RKO (cell line): ENCODE data around the gene NDST3.

Experiments used
- DNase-seq: peaks from one replicate; pipeline ENCODE4 v3.0.0-alpha.2; 2016; ENCODE audit warnings: low spot score

Gene NDST3

GRCh38 chr4:118034053-118034785 lies at the start of gene NDST3:
TSS of gene NDST3 (plus strand) at chr4:118034486. CDS start at chr4:118053911, 19,425 bp downstream.
- no peak for DNase-seq

- no peak for DNase-seq
Measured at GRCh38 chr4:117986321-117986720, 48.0 kb upstream of the NDST3 start.

- DNase-seq = no peak
Measured at GRCh38 chr4:117987464-117987863, 46.8 kb upstream of the NDST3 start.

- DNase-seq = no peak
Measured at GRCh38 chr4:117996891-117997290, 37.4 kb upstream of the NDST3 start.

GRCh38 chr4:118004088-118004487 lies 30.2 kb upstream of the NDST3 start:
- no peak for DNase-seq

GRCh38 chr4:118005883-118006282 lies 28.4 kb upstream of the NDST3 start:
- no peak for DNase-seq

GRCh38 chr4:118012142-118012541 lies 22.1 kb upstream of the NDST3 start:
- no peak for DNase-seq

GRCh38 chr4:118014831-118015230 lies 19.5 kb upstream of the NDST3 start:
- DNase-seq = no peak

GRCh38 chr4:118018381-118019145 lies 15.7 kb upstream of the NDST3 start:
- no peak for DNase-seq

- no peak for DNase-seq
Measured at GRCh38 chr4:118026806-118027205, 7.5 kb upstream of the NDST3 start.

- DNase-seq = no peak
Measured at GRCh38 chr4:118029224-118029623, 5.1 kb upstream of the NDST3 start.

GRCh38 chr4:118032691-118033090 lies 1.6 kb upstream of the NDST3 start:
- DNase-seq = no peak

GRCh38 chr4:118033148-118034052 lies 886 bp upstream of the NDST3 start:
- DNase-seq = no peak

- DNase-seq = no peak
Measured at GRCh38 chr4:118035309-118035708, 1.0 kb downstream of the NDST3 start.

- no peak for DNase-seq
Measured at GRCh38 chr4:118036336-118036735, 2.0 kb downstream of the NDST3 start.

- no peak for DNase-seq
Measured at GRCh38 chr4:118037955-118038354, 3.7 kb downstream of the NDST3 start.

- DNase-seq = no peak
Measured at GRCh38 chr4:118046323-118046722, 12.0 kb downstream of the NDST3 start.

- no peak for DNase-seq
Measured at GRCh38 chr4:118047043-118047442, 12.8 kb downstream of the NDST3 start.

- no peak for DNase-seq
Measured at GRCh38 chr4:118058955-118059354, 24.7 kb downstream of the NDST3 start.

- DNase-seq = no peak
Measured at GRCh38 chr4:118059397-118059796, 25.1 kb downstream of the NDST3 start.

- DNase-seq = no peak
Measured at GRCh38 chr4:118076958-118077766, 42.9 kb downstream of the NDST3 start.

- no peak for DNase-seq
Measured at GRCh38 chr4:118077767-118078105, 43.5 kb downstream of the NDST3 start.
